GM19023 (cell line): ENCODE data around the gene BAIAP2.
"Not testable (repeated sequence)": the region's sequence is repeated elsewhere in the genome, so short reads cannot be mapped to it uniquely, and the experiment has no call there.

ENCODE experiments used
- ATAC-seq: cut with Tn5 transposase; IDR thresholded peaks from one replicate; pipeline ENCODE4 v1.9.1; 2021; ENCODE audit warnings: mild to moderate bottlenecking, moderate library complexity; ENCODE audit not compliant: unreplicated experiment

Gene BAIAP2

GRCh38 chr17:81000631-81001357 lies 34.2 kb upstream of the BAIAP2 start:
- ATAC-seq = no peak

- no peak for ATAC-seq
Measured at GRCh38 chr17:81002013-81002384, 33.0 kb upstream of the BAIAP2 start.

- no peak for ATAC-seq
Measured at GRCh38 chr17:81002409-81003361, 32.3 kb upstream of the BAIAP2 start.

- ATAC-seq = no peak
Measured at GRCh38 chr17:81003711-81004475, 31.1 kb upstream of the BAIAP2 start.

- no peak for ATAC-seq
Measured at GRCh38 chr17:81006891-81007290, 28.1 kb upstream of the BAIAP2 start.

GRCh38 chr17:81008140-81008539 lies 26.8 kb upstream of the BAIAP2 start:
- ATAC-seq = no peak

GRCh38 chr17:81009136-81009535 lies 25.8 kb upstream of the BAIAP2 start:
- ATAC-seq = no peak

- no peak for ATAC-seq
Measured at GRCh38 chr17:81010935-81011334, 24.0 kb upstream of the BAIAP2 start.

GRCh38 chr17:81011951-81012350 lies 23.0 kb upstream of the BAIAP2 start:
- no peak for ATAC-seq

GRCh38 chr17:81012574-81013447 lies 22.1 kb upstream of the BAIAP2 start:
- ATAC-seq = no peak

- no peak for ATAC-seq
Measured at GRCh38 chr17:81013642-81014041, 21.3 kb upstream of the BAIAP2 start.

- no peak for ATAC-seq
Measured at GRCh38 chr17:81015136-81015535, 19.8 kb upstream of the BAIAP2 start.

GRCh38 chr17:81016575-81016974 lies 18.4 kb upstream of the BAIAP2 start:
- ATAC-seq = no peak

GRCh38 chr17:81017330-81017729 lies 17.6 kb upstream of the BAIAP2 start:
- not testable (repeated sequence) for ATAC-seq

- no peak for ATAC-seq
Measured at GRCh38 chr17:81018044-81018802, 16.7 kb upstream of the BAIAP2 start.

GRCh38 chr17:81019563-81020442 lies 15.1 kb upstream of the BAIAP2 start:
- no peak for ATAC-seq

GRCh38 chr17:81020443-81020766 lies 14.5 kb upstream of the BAIAP2 start:
- no peak for ATAC-seq

- no peak for ATAC-seq
Measured at GRCh38 chr17:81020767-81021497, 14.0 kb upstream of the BAIAP2 start.
